Endothelial cell of umbilical vein (primary cell): Measurements from ENCODE around the gene HACE1. TPM values are rescaled to one million over a fixed set of nuclear protein-coding genes. Genes with fewer than 3 reads are reported as not detected.

ENCODE experiments used
- BruUV-seq: library from RNA; stranded (reverse); fragments of 400-500 nt; replicated peaks from 2 replicates; lab custom pipeline; 2021; lab: Mats Ljungman, UMichigan
- CTCF ChIA-PET: fragments of 300-600, 350-600 bp; sonication (Branson Sonifier 250); formaldehyde crosslinking; loops from one replicate; lab custom pipeline; 2021; ENCODE audit warnings: antibody characterized with exemption, inconsistent platforms; lab: Charles Lee
- POLR2A ChIA-PET: fragments of 300-600, 350-600 bp; sonication (Branson Sonifier 250); formaldehyde crosslinking; loops from one replicate; lab custom pipeline; 2021; ENCODE audit warnings: antibody characterized with exemption, inconsistent platforms; lab: Charles Lee
- DNase-seq: peaks from one replicate; pipeline ENCODE4 v3.0.0-alpha.2; 2011; ENCODE audit warnings: low read depth, low spot score
- FAIRE-seq: peaks from 2 replicates; lab custom pipeline; 2011; peaks lifted over from hg19 to GRCh38; lab: Jason Lieb, UNC
- H2AFZ ChIP-seq: 2 replicates; pipeline ENCODE4 v1.6.0; 2012; ENCODE audit warnings: low read depth, low read length, control low read depth, inconsistent platforms
- H3K27ac ChIP-seq: 2 replicates; pipeline ENCODE4 v1.5.1; 2011; ENCODE audit warnings: low read depth, mild to moderate bottlenecking, control low read depth, low read length, moderate library complexity; ENCODE audit not compliant: insufficient read depth
- H3K27me3 ChIP-seq, 2 experiments: 2 replicates each; pipeline versions ENCODE4 v1.6.0 to v1.6.1; 2011; ENCODE audit warnings: low read length in 2 of 2, mixed read lengths in 1 of 2; ENCODE audit not compliant: control insufficient read depth in 2 of 2, insufficient read depth in 2 of 2
- H3K36me3 ChIP-seq, 2 experiments: 2 replicates in 1 of 2; 3 replicates in 1 of 2; pipeline ENCODE4 v1.5.1; 2011; ENCODE audit warnings: low read length in 2 of 2, mild to moderate bottlenecking in 1 of 2, moderate library complexity in 1 of 2; ENCODE audit not compliant: control insufficient read depth in 2 of 2, insufficient read depth in 2 of 2; ENCODE audit errors: extremely low read depth in 1 of 2
- H3K4me1 ChIP-seq: 3 replicates; pipeline ENCODE4 v1.5.1; 2011; ENCODE audit warnings: mild to moderate bottlenecking, low read length; ENCODE audit not compliant: control insufficient read depth, insufficient read depth; ENCODE audit errors: extremely low read depth
- H3K4me2 ChIP-seq: 2 replicates; pipeline ENCODE4 v1.6.1; 2011; ENCODE audit warnings: low read length, control low read depth, mixed read lengths; ENCODE audit not compliant: insufficient read depth
- H3K4me3 ChIP-seq, 3 experiments: fragments of 200-600 bp in 1 of 3; sonication (generic), shearing (Covaris generic) in 1 of 3; replicated peaks in 1 of 3; 2 replicates each; pipeline ENCODE4 v1.5.1; 2011 to 2016; ENCODE audit warnings: control low read depth in 3 of 3, low read length in 3 of 3, mild to moderate bottlenecking in 2 of 3, inconsistent platforms in 1 of 3, low read depth in 1 of 3, moderate library complexity in 1 of 3; ENCODE audit not compliant: insufficient read depth in 1 of 3
- H3K79me2 ChIP-seq: 2 replicates; pipeline ENCODE4 v1.6.0; 2012; ENCODE audit warnings: low read length, inconsistent platforms; ENCODE audit not compliant: control insufficient read depth, insufficient read depth
- H3K9ac ChIP-seq: replicated peaks from 2 replicates; pipeline ENCODE3; 2011; ENCODE audit warnings: low read length, control low read depth; ENCODE audit not compliant: insufficient read depth; ENCODE audit errors: extremely low read depth
- H3K9me1 ChIP-seq: replicated peaks from 3 replicates; pipeline ENCODE4 v1.6.0; 2011; ENCODE audit warnings: mild to moderate bottlenecking, low read length; ENCODE audit not compliant: control insufficient read depth, insufficient read depth; ENCODE audit errors: extremely low read depth
- H3K9me3 ChIP-seq: replicated peaks from 2 replicates; pipeline ENCODE4 v1.5.1; 2012; ENCODE audit warnings: low read length, inconsistent platforms; ENCODE audit not compliant: control insufficient read depth, insufficient read depth
- H4K20me1 ChIP-seq: replicated peaks from 2 replicates; pipeline ENCODE3; 2011; ENCODE audit warnings: mild to moderate bottlenecking, low read length; ENCODE audit not compliant: control insufficient read depth, insufficient read depth; ENCODE audit errors: extremely low read depth
- CTCF ChIP-seq, 2 donors: IDR thresholded peaks; 1 replicate in 1 of 2; 2 replicates in 1 of 2; pipeline ENCODE4 v1.5.1; 2011; ENCODE audit warnings: low read length in 2 of 2, mild to moderate bottlenecking in 2 of 2, moderate library complexity in 2 of 2, control low read depth in 1 of 2, inconsistent platforms in 1 of 2, low read depth in 1 of 2; ENCODE audit not compliant: insufficient read depth in 1 of 2; ENCODE audit errors: extremely low read depth in 1 of 2
- EZH2 ChIP-seq: IDR thresholded peaks from 2 replicates; pipeline ENCODE4 v1.6.1; 2012; ENCODE audit warnings: borderline replicate concordance, low read depth, mild to moderate bottlenecking, moderate library complexity, low read length, inconsistent platforms; ENCODE audit not compliant: severe bottlenecking
- FOS ChIP-seq: IDR thresholded peaks from 2 replicates; pipeline ENCODE4 v1.6.1; 2011; ENCODE audit warnings: mild to moderate bottlenecking, low read length, moderate library complexity, borderline replicate concordance; ENCODE audit not compliant: insufficient read depth
- GATA2 ChIP-seq: IDR thresholded peaks from 2 replicates; pipeline ENCODE4 v1.7.0; 2011; ENCODE audit warnings: low read depth, mild to moderate bottlenecking, moderate library complexity, mixed read lengths, low read length; ENCODE audit not compliant: insufficient read length, insufficient read depth
- JUN ChIP-seq: IDR thresholded peaks from 2 replicates; pipeline ENCODE4 v1.6.1; 2011; ENCODE audit warnings: borderline replicate concordance, low read depth; ENCODE audit not compliant: insufficient read length, insufficient read depth
- MAX ChIP-seq: IDR thresholded peaks from 2 replicates; pipeline ENCODE4 v1.6.1; 2011; ENCODE audit not compliant: insufficient read depth, insufficient read length
- MYC ChIP-seq: IDR thresholded peaks from one replicate; pipeline ENCODE4 v1.6.1; 2011; ENCODE audit warnings: mild to moderate bottlenecking, low read depth, low read length
- POLR2A ChIP-seq: IDR thresholded peaks from 2 replicates; pipeline ENCODE4 v1.6.1; 2012; ENCODE audit warnings: low read depth, mild to moderate bottlenecking, control low read depth, low read length
- POLR2AphosphoS5 ChIP-seq: IDR thresholded peaks from 2 replicates; pipeline ENCODE4 v1.6.1; 2012; ENCODE audit warnings: low read depth, mild to moderate bottlenecking, control low read depth, low read length, moderate library complexity; ENCODE audit not compliant: insufficient read depth
- dilution Hi-C: fragments of 300-500 bp; cut with MboI; formaldehyde crosslinking; loops from one replicate; pipeline ENCODE4 v1.15.0; 2019; ENCODE audit warnings: low sequenced_read_pairs; ENCODE audit not compliant: extremely low pct_ligation_motif_present
- intact Hi-C: fragments of 100-400 bp; cut with micrococcal nuclease; formaldehyde crosslinking; loops from one replicate; pipeline ENCODE4 v1.10.0; 2022
- polyA plus RNA-seq, 4 experiments: library from polyadenylated mRNA; depleted of rRNA in 3 of 4; stranded (reverse) in 3 of 4; unstranded in 1 of 4; fragments of >200 nt; gene quantifications; 2 replicates each; pipeline versions ENCODE4 v1.2.1 to v1.2.3, GENCODE V29; 2011 to 2012; ENCODE audit warnings: missing spikeins in 1 of 4
- total RNA-seq: library from RNA; stranded (reverse); gene quantifications from 2 replicates; pipeline ENCODE4 v1.2.3, GENCODE V29; 2021

HACE1 gene
- total and polyA plus RNA-seq, 2 donors (not counting 3 experiments of a cell fraction or from before 2014, with no cell fraction given): 4.9 to 14.8 TPM

- CTCF ChIA-PET: interaction anchor here (1.3 kb wide), 1 partner anchor 12 kb away, joined by 8 read pairs; no protein-coding TSS in a partner anchor
- no peak overlapping the region for H3K4me3 ChIP-seq
- no peaks in the 10 kb centered on the region for H3K36me3 ChIP-seq
- dilution Hi-C loops: no loop called here
- FAIRE-seq (no peak), DNase-seq (no peak)
- H3K79me2 ChIP-seq: no peaks in the 10 kb centered on the region
- no peak overlapping the region for H3K27ac ChIP-seq
- TF ChIP-seq JUN (no peak), MAX (no peak), CTCF (IDR thresholded peaks at IDR 0.05; ENCODE audit: extremely low read depth in 1 of 2, insufficient read depth in 1 of 2, low read depth in 1 of 2, low read length in 2 of 2) (no peak), FOS (no peak), MYC (no peak), POLR2A (no peak), EZH2 (no peak), GATA2 (no peak), POLR2AphosphoS5 (no peak)
- no peaks in the 10 kb centered on the region for H3K9me1 ChIP-seq
- H2AFZ ChIP-seq: no peak overlapping the region
- BruUV-seq: no TSS peak
- no peak overlapping the region for H3K4me2 ChIP-seq
- no peaks in the 10 kb centered on the region for H3K9me3 ChIP-seq
- H3K4me1 ChIP-seq: no peaks in the 10 kb centered on the region
- H4K20me1 ChIP-seq: no peaks in the 10 kb centered on the region
- no peaks in the 10 kb centered on the region for H3K27me3 ChIP-seq
- intact Hi-C loops: no loop called here
- H3K9ac ChIP-seq: no peak overlapping the region
- POLR2A ChIA-PET: no interaction called here
These were observed 142.9 kb downstream of the HACE1 start for GRCh38 chr6:104716858-104717257.
